GM18861 (cell line): ENCODE results near the gene KRT6A.
"Not testable (repeated sequence)": the region's sequence is repeated elsewhere in the genome, so short reads cannot be mapped to it uniquely, and the experiment has no call there.

Source experiments
- ATAC-seq: cut with Tn5 transposase; IDR thresholded peaks from one replicate; pipeline ENCODE4 v1.9.1; 2021; ENCODE audit not compliant: unreplicated experiment

The KRT6A gene

GRCh38 chr12:52506858-52507715 is 14.0 kb upstream of the KRT6A start:
- ATAC-seq: no peak

DNA sequence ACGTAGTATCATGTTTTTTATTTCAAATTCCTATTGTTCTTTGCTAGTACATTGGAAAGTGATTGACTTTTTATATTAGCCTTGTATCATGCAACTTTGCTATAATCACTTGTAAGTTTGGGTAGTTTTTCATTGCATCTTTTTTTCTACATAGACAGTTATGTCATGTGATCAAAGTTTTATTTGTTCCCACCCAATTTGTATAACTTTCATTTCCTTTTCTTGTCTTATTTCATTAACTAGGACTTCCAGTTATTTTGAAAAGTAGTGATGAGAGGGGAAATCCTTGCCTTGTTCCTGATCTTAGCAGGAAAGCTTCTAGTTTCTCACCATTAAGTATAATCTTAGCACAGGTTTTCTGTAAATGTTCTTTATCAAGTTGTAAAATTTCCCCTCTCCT is 9.8 kb upstream of the KRT6A start:
- ATAC-seq: no peak

- no peak for ATAC-seq
Observed at GRCh38 chr12:52501490-52501889, 8.4 kb upstream of the KRT6A start.

DNA sequence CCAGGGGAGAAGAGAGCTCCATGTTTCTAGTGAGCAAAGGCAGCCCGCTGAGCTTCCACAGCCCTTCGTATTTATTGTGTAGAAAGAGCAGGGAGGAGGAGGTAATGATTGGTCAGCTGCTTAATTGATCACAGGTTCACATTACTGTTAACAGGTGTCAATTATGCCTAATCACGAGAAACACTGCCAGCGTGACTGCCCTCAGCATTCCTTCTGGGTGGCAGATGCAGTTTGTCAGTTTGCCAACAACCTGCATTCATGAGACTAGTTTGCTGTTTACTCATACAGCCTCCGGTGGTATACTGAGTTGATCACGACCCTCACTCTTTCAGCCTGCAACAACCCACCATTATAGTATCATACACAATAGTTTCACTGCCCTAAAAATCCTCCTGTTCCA is 7.5 kb upstream of the KRT6A start:
- not testable (repeated sequence) for ATAC-seq

DNA sequence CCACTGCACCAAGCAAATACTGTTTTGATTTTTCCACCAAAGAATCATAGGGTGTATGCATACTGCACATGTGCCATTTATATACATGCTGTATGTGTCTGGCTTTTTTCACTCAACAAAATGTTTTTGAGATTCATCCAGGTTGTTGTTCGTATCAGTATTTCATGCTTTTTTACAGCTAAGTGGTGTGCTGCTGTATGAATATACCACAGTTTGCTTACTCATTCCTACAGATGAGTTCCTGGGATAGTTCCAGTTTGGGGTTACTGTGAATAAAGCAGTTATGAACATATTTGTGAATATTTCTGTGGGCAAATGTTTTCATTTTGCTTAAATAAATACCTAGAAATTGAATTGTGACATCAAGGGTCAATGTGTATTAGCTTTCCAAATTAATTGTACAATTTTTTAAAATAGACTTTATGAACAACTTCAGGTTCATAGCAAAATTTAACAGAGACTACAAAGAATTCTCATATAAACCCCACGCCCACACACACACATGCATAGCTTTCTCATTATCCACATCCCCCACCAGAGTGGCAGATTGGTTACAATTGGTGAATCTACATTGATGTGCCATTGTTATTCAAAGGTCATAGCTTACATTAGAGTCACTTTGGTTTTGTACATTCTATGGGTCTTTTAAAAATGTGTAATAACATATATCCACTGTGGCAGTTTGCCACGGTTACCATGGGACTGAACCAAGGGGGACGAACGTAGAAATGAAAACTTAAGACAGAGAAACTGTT is 6.9 kb upstream of the KRT6A start:
- no peak for ATAC-seq

GRCh38 chr12:52498946-52499345 is 5.9 kb upstream of the KRT6A start:
- ATAC-seq: no peak

DNA sequence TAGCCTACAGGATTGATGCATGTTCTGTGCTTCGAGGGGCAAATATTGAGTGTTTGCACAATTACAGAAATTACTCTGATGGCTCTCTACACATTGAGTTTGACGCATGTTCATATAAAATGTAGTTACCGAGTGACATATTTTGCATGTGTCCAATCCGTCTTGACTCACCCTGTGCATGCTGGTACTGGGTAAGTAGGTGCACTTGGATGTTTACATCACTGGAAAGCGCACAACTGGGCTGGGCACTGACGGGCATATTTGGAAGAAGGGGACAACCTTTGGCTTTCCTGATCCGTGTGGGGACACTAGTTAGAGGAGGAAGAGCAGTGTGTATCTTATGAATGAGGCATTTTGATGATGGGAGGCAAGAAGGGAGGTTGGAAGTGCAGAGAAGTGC is 4.9 kb upstream of the KRT6A start:
- no peak for ATAC-seq

DNA sequence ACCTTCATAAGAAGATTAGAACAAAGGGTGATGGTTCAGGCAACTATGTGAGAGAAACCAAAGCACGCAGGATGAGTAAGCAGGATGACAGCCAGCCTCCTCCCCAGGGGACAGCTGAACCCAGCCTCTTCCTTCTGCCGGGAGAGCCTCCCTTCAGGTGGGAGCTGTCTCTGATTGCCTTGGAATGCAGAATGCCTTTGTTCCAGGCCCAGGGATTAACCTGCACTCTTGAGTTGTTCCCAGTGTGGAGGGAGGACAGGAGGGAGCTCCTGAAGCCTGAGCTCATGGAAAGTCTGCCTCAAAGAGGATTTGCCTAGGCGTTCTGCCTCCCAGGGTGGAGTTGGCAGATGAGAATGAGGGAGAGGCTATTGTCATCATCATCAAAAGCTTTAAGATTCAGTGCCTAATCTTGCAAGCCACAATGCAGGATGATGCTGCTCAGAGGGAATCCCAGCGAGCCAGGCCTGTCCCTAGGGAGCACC is 3.6 kb upstream of the KRT6A start:
- no peak for ATAC-seq

GRCh38 chr12:52496054-52496453 is 3.0 kb upstream of the KRT6A start:
- ATAC-seq: no peak

DNA sequence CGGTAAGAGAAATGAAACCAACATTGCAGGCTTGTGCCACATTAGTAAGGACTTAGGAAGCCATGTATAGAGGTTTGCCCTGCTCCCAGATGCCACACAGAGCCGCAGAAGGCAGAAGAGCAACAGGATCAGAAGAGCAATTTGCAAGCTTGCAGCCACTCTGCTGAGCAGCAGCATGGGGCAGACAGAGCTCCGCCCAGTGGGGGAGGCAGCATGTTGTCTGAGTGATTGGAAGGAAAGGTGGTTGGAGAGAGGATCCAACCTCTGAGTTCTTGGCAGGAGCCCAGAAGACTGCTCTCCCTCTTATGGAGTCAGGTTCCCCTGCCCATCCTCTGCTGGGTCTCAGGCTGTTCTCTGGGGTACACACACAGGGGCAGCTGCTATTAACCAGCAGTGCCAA is 2.3 kb upstream of the KRT6A start:
- no peak for ATAC-seq

- no peak for ATAC-seq
Observed at GRCh38 chr12:52494518-52494917, 1.5 kb upstream of the KRT6A start.

- no peak for ATAC-seq
Observed at GRCh38 chr12:52494100-52494499, 1.0 kb upstream of the KRT6A start.

DNA sequence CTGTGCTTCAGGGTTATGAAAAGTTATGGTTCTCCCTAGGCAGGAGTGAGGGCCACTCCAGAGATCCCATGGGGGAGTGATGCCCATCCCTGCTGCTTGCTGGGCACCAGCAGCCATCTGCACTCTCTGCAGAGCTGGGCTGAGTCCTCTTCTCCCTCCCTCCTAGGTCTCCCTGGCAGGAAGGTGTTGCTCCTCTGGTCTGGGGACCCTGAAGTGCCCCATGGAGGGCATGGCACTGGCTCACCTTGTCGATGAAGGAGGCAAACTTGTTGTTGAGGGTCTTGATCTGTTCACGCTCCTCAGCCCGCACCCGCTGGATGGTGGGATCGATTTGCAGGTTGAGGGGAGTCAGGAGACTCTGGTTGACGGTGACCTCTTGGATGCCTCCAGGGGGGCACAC is 652 bp downstream of the KRT6A start:
- not testable (repeated sequence) for ATAC-seq

- ATAC-seq: not testable (repeated sequence)
Observed at GRCh38 chr12:52491495-52491894, 1.6 kb downstream of the KRT6A start.

DNA sequence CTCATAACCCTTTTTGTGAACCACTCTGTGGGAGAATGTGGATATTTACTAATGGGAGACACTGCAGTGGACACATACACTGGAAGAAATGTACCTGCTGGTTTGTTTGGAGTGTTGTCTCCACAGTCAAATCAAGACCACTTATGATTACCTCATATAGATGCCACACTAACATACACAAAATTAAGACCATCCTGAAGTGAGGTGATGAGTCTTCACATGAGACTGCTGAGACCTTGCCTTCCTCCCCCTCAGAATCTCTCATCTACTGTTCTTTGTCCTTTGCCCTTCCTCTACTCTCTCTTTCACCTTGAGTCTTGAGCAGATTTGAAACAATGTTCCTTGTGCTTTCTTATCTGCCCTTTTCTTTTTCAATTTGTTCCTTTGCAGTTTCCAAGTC is 4.3 kb downstream of the KRT6A start:
- ATAC-seq: no peak

DNA sequence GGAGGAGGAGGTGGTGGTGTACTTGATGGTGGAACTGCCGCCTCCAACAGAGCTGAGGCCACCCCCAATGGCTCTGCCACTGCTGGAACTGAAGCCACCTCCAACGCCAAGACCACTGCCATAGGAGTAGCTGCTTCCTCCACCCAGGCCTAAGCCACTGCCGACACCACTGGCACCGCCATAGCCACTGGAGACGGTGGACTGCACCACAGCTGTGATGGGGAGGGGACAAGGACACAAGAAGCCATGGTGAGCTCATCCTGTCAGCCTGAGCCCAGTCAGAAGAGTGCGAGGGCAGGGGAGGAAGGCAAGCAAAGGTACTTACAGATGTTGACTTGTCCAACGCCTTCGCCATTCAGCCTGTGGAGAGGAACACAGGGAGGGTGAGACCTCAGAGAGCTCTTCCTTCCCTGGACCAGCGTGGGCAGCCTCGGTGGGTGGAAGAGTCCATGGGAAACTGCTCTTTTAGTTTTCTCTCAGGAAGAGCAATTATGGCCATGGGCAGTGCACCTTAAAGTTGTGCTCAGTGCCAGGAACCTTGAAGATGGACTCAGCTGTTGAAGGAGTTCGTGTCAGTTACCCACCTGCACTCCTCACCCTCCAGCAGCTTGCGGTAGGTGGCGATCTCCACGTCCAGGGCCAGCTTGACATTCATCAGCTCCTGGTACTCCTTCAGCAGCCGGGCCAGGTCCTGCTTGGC is 5.2 kb downstream of the KRT6A start:
- not testable (repeated sequence) for ATAC-seq

GRCh38 chr12:52487211-52487610 is 5.8 kb downstream of the KRT6A start:
- no peak for ATAC-seq

DNA sequence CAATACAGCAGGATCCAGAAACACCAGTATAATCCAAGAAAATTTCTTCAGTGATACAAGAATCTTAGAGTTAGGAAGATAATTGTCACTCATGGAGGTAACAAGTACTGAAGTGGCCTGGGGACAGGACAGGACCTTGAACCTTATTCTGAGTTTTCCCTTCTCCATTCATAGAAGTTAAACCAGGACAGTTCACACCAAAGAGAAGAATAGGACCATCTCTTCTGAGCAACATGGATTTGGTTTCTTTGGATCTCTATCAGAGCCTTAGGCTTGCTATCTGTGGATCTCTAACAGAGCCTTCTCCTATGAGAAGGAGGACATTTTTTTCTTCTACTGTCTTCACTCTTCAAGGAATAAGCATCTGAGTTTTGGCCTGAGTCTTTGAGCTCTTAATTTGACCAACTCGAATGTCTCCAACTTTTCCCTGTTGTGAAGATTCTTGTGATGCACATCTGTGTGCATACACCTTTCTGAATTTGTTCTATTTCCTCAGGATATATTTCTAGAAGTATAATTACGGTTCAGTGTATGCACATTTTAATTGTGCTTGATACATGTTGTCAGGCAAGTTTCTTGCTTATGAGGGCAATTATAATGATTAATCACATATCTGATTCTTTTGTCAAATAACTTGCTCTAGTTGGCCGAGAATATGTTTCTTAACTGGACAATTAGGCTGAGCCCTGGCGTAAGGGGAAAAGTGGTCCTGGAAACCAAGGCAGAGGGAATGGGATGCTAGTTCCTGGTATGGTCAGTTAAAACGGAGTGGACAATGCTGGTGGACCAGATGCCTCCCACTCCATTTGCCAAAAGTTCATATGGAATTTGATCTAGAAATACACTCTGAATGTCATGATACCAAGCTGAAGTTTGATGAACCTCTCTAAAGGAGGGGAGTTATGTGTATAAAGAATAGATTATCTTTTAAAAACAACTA is 6.6 kb downstream of the KRT6A start:
- no peak for ATAC-seq

GRCh38 chr12:52480073-52480472 is 13.0 kb downstream of the KRT6A start:
- no peak for ATAC-seq

DNA sequence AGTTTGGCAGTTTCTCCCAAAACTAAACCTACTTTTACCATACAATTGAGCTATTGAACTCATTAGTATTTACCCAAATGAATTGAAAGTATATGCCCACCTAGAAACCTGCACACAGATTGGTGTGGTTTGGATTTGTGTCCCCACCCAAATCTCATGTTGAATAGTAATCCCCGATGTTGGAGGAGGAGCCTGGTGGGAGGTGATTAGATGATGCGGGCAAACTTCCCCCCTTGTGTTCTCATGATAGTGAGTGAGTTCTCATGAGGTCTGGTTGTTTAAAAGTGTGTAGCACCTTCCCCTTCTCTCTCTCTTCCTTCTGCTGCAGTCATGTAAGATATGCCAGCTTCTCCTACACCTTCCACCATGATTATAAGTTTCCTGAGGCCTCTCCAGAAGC is 15.4 kb downstream of the KRT6A start:
- no peak for ATAC-seq
